ENCODE measurements around the gene TRIM25.

Gene TRIM25

GRCh38 chr17:56885312-56885657 lies 28.6 kb downstream of the TRIM25 start:
- H2AK5ac ChIP-seq (ENCODE audit: low read length): no peak overlapping the region
- no peak overlapping the region for H4K12ac ChIP-seq (ENCODE audit: low read depth, low read length)
- H2BK12ac ChIP-seq (ENCODE audit: low read length): no peak overlapping the region
- no peak overlapping the region for H2BK120ac ChIP-seq (ENCODE audit: insufficient read depth, low read length, poor library complexity)
- H3K4me3 ChIP-seq (ENCODE audit: low read depth, low read length): no peak overlapping the region
- H3K79me2 ChIP-seq (ENCODE audit: control insufficient read depth, insufficient read depth, low read length, poor library complexity): no peaks in the 10 kb centered on the region
- no peaks in the 10 kb centered on the region for H3K27me3 ChIP-seq (ENCODE audit: insufficient read depth, low read length)
- no peak overlapping the region for H2BK5ac ChIP-seq (ENCODE audit: low read depth, low read length, poor library complexity)
- no peak overlapping the region for H3K27ac ChIP-seq (ENCODE audit: low read depth, low read length)
- H3K4me1 ChIP-seq (ENCODE audit: control insufficient read depth in 1 of 2, insufficient read depth in 2 of 2, low read length in 2 of 2): no peaks in the 10 kb centered on the region
- H3K23ac ChIP-seq (ENCODE audit: low read length): no peak overlapping the region
- H4K91ac ChIP-seq (ENCODE audit: low read depth, low read length): no peak overlapping the region
- H2AFZ ChIP-seq (ENCODE audit: insufficient read depth, low read length, poor library complexity): no peak overlapping the region
- H4K8ac ChIP-seq (ENCODE audit: low read depth, low read length): no peak overlapping the region
- H3K4me2 ChIP-seq (ENCODE audit: low read length): no peak overlapping the region
- no peaks in the 10 kb centered on the region for H3K79me1 ChIP-seq (ENCODE audit: low read length)
- H3K4ac ChIP-seq (ENCODE audit: low read depth, low read length): no peak overlapping the region
- H3K14ac ChIP-seq (ENCODE audit: low read length): no peak overlapping the region
- DNase-seq: no peak
- no peak overlapping the region for H3K18ac ChIP-seq (ENCODE audit: low read length)
- H3K36me3 ChIP-seq (ENCODE audit: control insufficient read depth in 1 of 2, insufficient read depth in 2 of 2, low read length in 2 of 2): peaks cover 0 to 4% of the 10 kb centered on the region in 2 experiments
- no peak overlapping the region for H3K9ac ChIP-seq (ENCODE audit: low read length)
- no CpG with 5 or more reads among the region's 2 CpGs for WGBS (ENCODE audit: extremely low coverage, insufficient coverage, insufficient read length)
- H3K9me3 ChIP-seq (ENCODE audit: insufficient read depth, low read depth, low read length): peaks cover 8% of the 10 kb centered on the region

- Histone ChIP-seq H3K79me1 (ENCODE audit: low read length) (no peaks in the 10 kb centered on the region), H3K23ac (ENCODE audit: low read length) (no peak overlapping the region), H3K4me2 (ENCODE audit: low read length) (no peak overlapping the region), H3K4me1 (ENCODE audit: control insufficient read depth in 1 of 2, insufficient read depth in 2 of 2, low read length in 2 of 2) (no peaks in the 10 kb centered on the region), H3K36me3 (ENCODE audit: control insufficient read depth in 1 of 2, insufficient read depth in 2 of 2, low read length in 2 of 2) (peaks cover 0 to 4% of the 10 kb centered on the region in 2 experiments), H3K18ac (ENCODE audit: low read length) (no peak overlapping the region), H3K9me3 (ENCODE audit: insufficient read depth, low read depth, low read length) (peaks cover 8% of the 10 kb centered on the region), H3K4ac (ENCODE audit: low read depth, low read length) (no peak overlapping the region), H3K27ac (ENCODE audit: low read depth, low read length) (no peak overlapping the region), H3K79me2 (ENCODE audit: control insufficient read depth, insufficient read depth, low read length, poor library complexity) (no peaks in the 10 kb centered on the region), H3K14ac (ENCODE audit: low read length) (no peak overlapping the region), H2AFZ (ENCODE audit: insufficient read depth, low read length, poor library complexity) (no peak overlapping the region), H4K8ac (ENCODE audit: low read depth, low read length) (no peak overlapping the region), H4K12ac (ENCODE audit: low read depth, low read length) (no peak overlapping the region), H3K9ac (ENCODE audit: low read length) (no peak overlapping the region), H4K91ac (ENCODE audit: low read depth, low read length) (no peak overlapping the region), H2BK5ac (ENCODE audit: low read depth, low read length, poor library complexity) (no peak overlapping the region), H2AK5ac (ENCODE audit: low read length) (no peak overlapping the region), H3K27me3 (ENCODE audit: insufficient read depth, low read length) (no peaks in the 10 kb centered on the region), H2BK12ac (ENCODE audit: low read length) (no peak overlapping the region), H3K4me3 (ENCODE audit: low read depth, low read length) (no peak overlapping the region), H2BK120ac (ENCODE audit: insufficient read depth, low read length, poor library complexity) (no peak overlapping the region)
- no peak for DNase-seq
- no CpG with 5 or more reads among the region's 6 CpGs for WGBS (ENCODE audit: extremely low coverage, insufficient coverage, insufficient read length)
Observed at GRCh38 chr17:56884483-56885311, 29.2 kb downstream of the TRIM25 start.

DNA sequence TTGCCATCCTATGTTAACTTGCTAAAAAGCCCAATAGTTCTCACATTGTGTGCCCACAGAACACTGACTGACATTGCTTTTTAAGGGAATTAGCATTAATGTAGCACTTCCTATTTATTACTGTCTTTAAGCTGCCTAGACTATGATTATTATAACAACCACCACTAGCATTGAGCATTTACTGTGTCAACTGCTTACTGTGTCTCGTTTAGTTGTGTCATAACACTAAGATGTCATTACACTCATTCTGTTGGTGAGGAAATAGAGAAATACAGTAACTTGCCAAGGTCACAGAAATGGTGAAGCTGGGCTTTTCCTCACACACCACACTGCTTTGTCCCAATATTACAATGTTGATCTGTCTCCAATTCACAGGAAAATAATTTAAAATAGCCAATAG lies 30.2 kb downstream of the TRIM25 start:
- Histone ChIP-seq H3K4ac (ENCODE audit: low read depth, low read length) (no peak overlapping the region), H3K79me2 (ENCODE audit: control insufficient read depth, insufficient read depth, low read length, poor library complexity) (no peaks in the 10 kb centered on the region), H3K79me1 (ENCODE audit: low read length) (no peaks in the 10 kb centered on the region), H4K91ac (ENCODE audit: low read depth, low read length) (no peak overlapping the region), H3K27ac (ENCODE audit: low read depth, low read length) (no peak overlapping the region), H2AFZ (ENCODE audit: insufficient read depth, low read length, poor library complexity) (no peak overlapping the region), H2BK120ac (ENCODE audit: insufficient read depth, low read length, poor library complexity) (no peak overlapping the region), H3K14ac (ENCODE audit: low read length) (no peak overlapping the region), H3K36me3 (ENCODE audit: control insufficient read depth in 1 of 2, insufficient read depth in 2 of 2, low read length in 2 of 2) (peaks cover 0 to 4% of the 10 kb centered on the region in 2 experiments), H3K4me1 (ENCODE audit: control insufficient read depth in 1 of 2, insufficient read depth in 2 of 2, low read length in 2 of 2) (no peaks in the 10 kb centered on the region), H2BK12ac (ENCODE audit: low read length) (no peak overlapping the region), H3K23ac (ENCODE audit: low read length) (no peak overlapping the region), H3K4me2 (ENCODE audit: low read length) (no peak overlapping the region), H4K12ac (ENCODE audit: low read depth, low read length) (no peak overlapping the region), H2BK5ac (ENCODE audit: low read depth, low read length, poor library complexity) (no peak overlapping the region), H3K27me3 (ENCODE audit: insufficient read depth, low read length) (no peaks in the 10 kb centered on the region), H2AK5ac (ENCODE audit: low read length) (no peak overlapping the region), H3K9me3 (ENCODE audit: insufficient read depth, low read depth, low read length) (peaks cover 8% of the 10 kb centered on the region), H3K4me3 (ENCODE audit: low read depth, low read length) (no peak overlapping the region), H4K8ac (ENCODE audit: low read depth, low read length) (no peak overlapping the region), H3K9ac (ENCODE audit: low read length) (no peak overlapping the region), H3K18ac (ENCODE audit: low read length) (no peak overlapping the region)
- DNase-seq: no peak
- no CpG with 5 or more reads among the region's 1 CpG for WGBS (ENCODE audit: extremely low coverage, insufficient coverage, insufficient read length)

DNA sequence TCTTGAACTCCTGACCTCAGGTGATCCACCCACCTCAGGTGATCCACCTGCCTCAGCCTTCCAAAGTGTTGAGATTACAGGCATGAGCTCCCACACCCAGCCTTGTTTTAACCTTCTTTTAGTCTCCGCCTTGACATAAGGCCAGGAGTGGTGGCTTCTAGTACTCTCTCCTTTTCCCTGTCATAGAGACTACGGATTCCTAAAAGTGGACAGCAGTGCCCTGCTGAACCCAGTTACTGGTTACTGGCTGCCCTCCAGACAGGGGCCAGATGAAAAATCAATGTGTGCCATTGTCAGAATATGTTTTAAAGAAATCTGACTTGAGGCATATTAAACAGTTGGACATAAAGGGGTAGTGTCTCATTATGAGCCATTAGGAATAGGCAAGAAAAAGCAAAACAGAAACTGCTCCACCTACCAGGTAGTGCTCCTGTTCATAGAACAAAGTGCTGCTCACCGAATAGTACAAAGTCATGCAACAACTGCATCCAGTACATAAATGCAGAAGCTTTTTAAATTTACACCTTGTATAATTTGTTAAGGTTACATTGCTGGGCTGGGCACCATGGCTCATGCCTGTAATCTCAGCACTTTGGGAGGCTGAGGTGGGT lies 32.1 kb downstream of the TRIM25 start:
- Histone ChIP-seq H3K36me3 (ENCODE audit: control insufficient read depth in 1 of 2, insufficient read depth in 2 of 2, low read length in 2 of 2) (no peaks in the 10 kb centered on the region), H3K4me1 (ENCODE audit: control insufficient read depth in 1 of 2, insufficient read depth in 2 of 2, low read length in 2 of 2) (no peaks in the 10 kb centered on the region), H3K14ac (ENCODE audit: low read length) (no peak overlapping the region), H3K9ac (ENCODE audit: low read length) (no peak overlapping the region), H3K9me3 (ENCODE audit: insufficient read depth, low read depth, low read length) (no peaks in the 10 kb centered on the region), H2BK120ac (ENCODE audit: insufficient read depth, low read length, poor library complexity) (no peak overlapping the region), H3K4me3 (ENCODE audit: low read depth, low read length) (no peak overlapping the region), H2AFZ (ENCODE audit: insufficient read depth, low read length, poor library complexity) (no peak overlapping the region), H3K79me2 (ENCODE audit: control insufficient read depth, insufficient read depth, low read length, poor library complexity) (no peaks in the 10 kb centered on the region), H3K79me1 (ENCODE audit: low read length) (no peaks in the 10 kb centered on the region), H3K23ac (ENCODE audit: low read length) (no peak overlapping the region), H3K4ac (ENCODE audit: low read depth, low read length) (no peak overlapping the region), H3K18ac (ENCODE audit: low read length) (no peak overlapping the region), H4K8ac (ENCODE audit: low read depth, low read length) (no peak overlapping the region), H3K27ac (ENCODE audit: low read depth, low read length) (no peak overlapping the region), H2BK5ac (ENCODE audit: low read depth, low read length, poor library complexity) (no peak overlapping the region), H3K27me3 (ENCODE audit: insufficient read depth, low read length) (no peaks in the 10 kb centered on the region), H2BK12ac (ENCODE audit: low read length) (no peak overlapping the region), H4K12ac (ENCODE audit: low read depth, low read length) (no peak overlapping the region), H4K91ac (ENCODE audit: low read depth, low read length) (no peak overlapping the region), H2AK5ac (ENCODE audit: low read length) (no peak overlapping the region), H3K4me2 (ENCODE audit: low read length) (no peak overlapping the region)
- DNase-seq: no peak
- WGBS (ENCODE audit: extremely low coverage, insufficient coverage, insufficient read length): no CpG with 5 or more reads among the region's 3 CpGs
